Liver (tissue), 9 donors: ENCODE results near the gene FZR1. TPM values are rescaled to one million over a fixed set of nuclear protein-coding genes. Genes with fewer than 3 reads are reported as not detected.

Experiments used
- DNase-seq: peaks from one replicate; pipeline ENCODE4 v3.0.0-alpha.2; 2017; ENCODE audit warnings: low spot score
- H3K27ac ChIP-seq, 2 donors: one replicate each; pipeline ENCODE4 v1.7.0; 2013; ENCODE audit warnings: inconsistent platforms in 2 of 2, low read length in 2 of 2, control low read depth in 1 of 2, low read depth in 1 of 2, mild to moderate bottlenecking in 1 of 2
- H3K27me3 ChIP-seq, 4 donors: one replicate each; pipeline versions ENCODE4 v1.6.1 to v1.7.0; 2013; ENCODE audit warnings: low read length in 3 of 4, inconsistent platforms in 1 of 4, mild to moderate bottlenecking in 1 of 4, moderate library complexity in 1 of 4; ENCODE audit not compliant: control insufficient read depth in 4 of 4, insufficient read depth in 4 of 4
- H3K36me3 ChIP-seq, 4 donors: one replicate each; pipeline versions ENCODE4 v1.6.1 to v1.7.0; 2013; ENCODE audit warnings: low read length in 3 of 4, mild to moderate bottlenecking in 3 of 4, low read depth in 1 of 4, moderate library complexity in 1 of 4; ENCODE audit not compliant: control insufficient read depth in 4 of 4, insufficient read depth in 3 of 4
- H3K4me1 ChIP-seq, 4 donors: one replicate each; pipeline versions ENCODE4 v1.6.1 to v1.7.0; 2013; ENCODE audit warnings: low read length in 3 of 4, mild to moderate bottlenecking in 3 of 4, moderate library complexity in 1 of 4; ENCODE audit not compliant: control insufficient read depth in 4 of 4, insufficient read depth in 4 of 4
- H3K4me3 ChIP-seq, 3 donors: one replicate each; pipeline versions ENCODE4 v1.6.1 to v1.7.0; 2013; ENCODE audit warnings: low read length in 3 of 3, control low read depth in 1 of 3, low read depth in 1 of 3, mild to moderate bottlenecking in 1 of 3
- H3K9ac ChIP-seq, 2 donors: one replicate each; pipeline ENCODE4 v1.7.0; 2013; ENCODE audit warnings: low read length in 2 of 2, mild to moderate bottlenecking in 2 of 2, moderate library complexity in 2 of 2, control low read depth in 1 of 2, low read depth in 1 of 2
- H3K9me3 ChIP-seq, 4 donors: one replicate each; pipeline versions ENCODE4 v1.6.1 to v1.7.0; 2013; ENCODE audit warnings: low read length in 3 of 4; ENCODE audit not compliant: control insufficient read depth in 4 of 4
- ATF3 ChIP-seq: IDR thresholded peaks from 2 replicates; pipeline ENCODE4 v1.6.1; 2016; ENCODE audit warnings: antibody characterized with exemption
- CTCF ChIP-seq: fragments of 150-350 bp; IDR thresholded peaks from 2 replicates; pipeline ENCODE4 v1.5.1; 2017; ENCODE audit warnings: improper control_type of control experiment, low read depth, low read length; ENCODE audit not compliant: missing input control
- EGR1 ChIP-seq, 2 donors: IDR thresholded peaks; 2 replicates each; pipeline ENCODE4 v1.6.1; 2016 to 2018; ENCODE audit warnings: antibody characterized with exemption in 2 of 2, low read depth in 2 of 2
- FOXA1 ChIP-seq: IDR thresholded peaks from 2 replicates; pipeline ENCODE4 v1.6.1; 2016; ENCODE audit warnings: antibody characterized with exemption
- FOXA2 ChIP-seq: IDR thresholded peaks from 2 replicates; pipeline ENCODE4 v1.6.1; 2016; ENCODE audit warnings: antibody characterized with exemption
- GABPA ChIP-seq, 2 donors: IDR thresholded peaks in 1 of 2; conservative IDR thresholded peaks in 1 of 2; 2 replicates each; pipeline ENCODE4 v1.6.1; 2016; ENCODE audit warnings: antibody characterized with exemption in 2 of 2, mild to moderate bottlenecking in 1 of 2, moderate library complexity in 1 of 2
- HNF4A ChIP-seq, 2 donors: conservative IDR thresholded peaks; 2 replicates each; pipeline ENCODE4 v1.6.1; 2016; ENCODE audit warnings: antibody characterized with exemption in 2 of 2, mild to moderate bottlenecking in 2 of 2
- HNF4G ChIP-seq: IDR thresholded peaks from 2 replicates; pipeline ENCODE4 v1.6.1; 2016; ENCODE audit warnings: antibody characterized with exemption
- JUND ChIP-seq, 2 donors: IDR thresholded peaks; 2 replicates each; pipeline ENCODE4 v1.6.1; 2016; ENCODE audit warnings: antibody characterized with exemption in 2 of 2
- MAX ChIP-seq: IDR thresholded peaks from 2 replicates; pipeline ENCODE4 v1.6.1; 2016; ENCODE audit warnings: antibody characterized with exemption
- NR2F2 ChIP-seq: IDR thresholded peaks from 2 replicates; pipeline ENCODE4 v1.6.1; 2016; ENCODE audit warnings: antibody characterized with exemption
- RAD21 ChIP-seq, 2 donors: IDR thresholded peaks; 2 replicates each; pipeline ENCODE4 v1.6.1; 2016; ENCODE audit warnings: antibody characterized with exemption in 2 of 2, mild to moderate bottlenecking in 2 of 2
- REST ChIP-seq: IDR thresholded peaks from 2 replicates; pipeline ENCODE4 v1.6.1; 2016; ENCODE audit warnings: antibody characterized with exemption, mild to moderate bottlenecking
- RXRA ChIP-seq, 2 donors: IDR thresholded peaks; 2 replicates each; pipeline ENCODE4 v1.6.1; 2017 to 2018; ENCODE audit warnings: antibody characterized with exemption in 2 of 2, mild to moderate bottlenecking in 1 of 2
- SP1 ChIP-seq: IDR thresholded peaks from 2 replicates; pipeline ENCODE4 v1.6.1; 2018; ENCODE audit warnings: antibody characterized with exemption, mild to moderate bottlenecking
- TAF1 ChIP-seq: conservative IDR thresholded peaks from 2 replicates; pipeline ENCODE4 v1.6.1; 2016; ENCODE audit warnings: antibody characterized with exemption, mild to moderate bottlenecking
- YY1 ChIP-seq: IDR thresholded peaks from 2 replicates; pipeline ENCODE4 v1.6.1; 2016; ENCODE audit warnings: antibody characterized with exemption, mild to moderate bottlenecking
- ZBTB33 ChIP-seq: IDR thresholded peaks from 2 replicates; pipeline ENCODE4 v1.6.1; 2016; ENCODE audit warnings: antibody characterized with exemption
- WGBS: extraction: QIAGEN DNeasy Blood & Tissue Kit; methylation state at CpG from one replicate; pipeline ENCODE4 v1.1.7; 2013; 5-methylcytosine and 5-hydroxymethylcytosine counted together
- polyA plus RNA-seq, 2 donors: library from polyadenylated mRNA; stranded (reverse) in 1 of 2; unstranded in 1 of 2; fragments of 200-250 nt in 1 of 2; fragments of >200 nt in 1 of 2; fragmentation: Nextera tagmentation in 1 of 2; extraction: Ambion mirVana in 1 of 2; gene quantifications; one replicate each; pipeline versions ENCODE4 v1.2.1 to v1.2.3, GENCODE V29; 2013 to 2015
- total RNA-seq, 2 donors: library from RNA; depleted of rRNA; stranded (reverse); fragments of >200 nt; gene quantifications; one replicate each; pipeline ENCODE4 v1.2.3, GENCODE V29; 2014
- donor health status: healthy.
- donor health status: healthy.
- donor health status: healthy.
- donor health status: healthy.
- donor health status: healthy.

The FZR1 gene
- total and polyA plus RNA-seq, 4 donors, result 17.0 to 27.3 (median 20.3) TPM

GRCh38 chr19:3517638-3518037, 11.5 kb downstream of the FZR1 start:
- Histone ChIP-seq H3K36me3 (peaks cover 0 to 3% (median 1%) of the 10 kb centered on the region in 4 donors), H3K4me3 (no peak overlapping the region), H3K27ac (peak overlapping the region; percentile 52 to 63), H3K9me3 (no peaks in the 10 kb centered on the region), H3K27me3 (no peaks in the 10 kb centered on the region), H3K9ac (no peak overlapping the region), H3K4me1 (peaks cover 18 to 47% (median 35%) of the 10 kb centered on the region in 4 donors)
- DNase-seq, result no peak
- TF ChIP-seq YY1 (no peak), FOXA1 (no peak), NR2F2 (no peak), TAF1 (no peak), CTCF (no peak), HNF4A (conservative IDR thresholded peaks at IDR 0.05) (peak; percentile 41 to 65), REST (peak; percentile 32), MAX (no peak), EGR1 (IDR thresholded peaks at IDR 0.05; ENCODE audit: low read depth in 2 of 2) (no peak), GABPA (IDR thresholded peaks at IDR 0.05 in 1 of 2, conservative IDR thresholded peaks at IDR 0.05 in 1 of 2) (no peak), FOXA2 (peak; percentile 14), ATF3 (no peak), HNF4G (no peak), SP1 (no peak), JUND (IDR thresholded peaks at IDR 0.05) (no peak), RAD21 (IDR thresholded peaks at IDR 0.05) (no peak), ZBTB33 (no peak), RXRA (IDR thresholded peaks at IDR 0.05) (peak; percentile 14 to 59)
- WGBS, result 27% methylated on average over 2 of the region's 2 CpGs
